ENCODE data around the gene KRTAP5-8.

DNA sequence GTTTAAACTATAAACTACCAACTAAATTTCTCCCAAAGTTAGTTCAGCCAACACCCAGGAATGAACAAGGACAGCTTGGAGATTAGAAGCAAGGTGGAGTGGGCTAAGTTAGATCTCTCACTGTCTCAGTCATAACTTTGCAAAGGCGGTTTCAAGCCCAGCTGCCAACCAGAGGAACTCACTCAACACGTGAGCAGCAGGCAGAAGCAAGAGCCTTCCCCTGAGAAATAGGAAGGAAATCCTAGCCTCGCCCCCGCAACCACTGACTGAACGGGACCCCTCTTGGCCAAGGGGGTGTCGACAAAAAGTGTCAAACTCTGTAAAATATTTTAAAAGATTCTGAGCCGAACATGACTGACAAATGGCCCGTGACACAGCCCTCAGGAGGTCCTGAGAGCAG is 6.0 kb downstream of the KRTAP5-8 start:
- TF ChIP-seq, protein P1, sequence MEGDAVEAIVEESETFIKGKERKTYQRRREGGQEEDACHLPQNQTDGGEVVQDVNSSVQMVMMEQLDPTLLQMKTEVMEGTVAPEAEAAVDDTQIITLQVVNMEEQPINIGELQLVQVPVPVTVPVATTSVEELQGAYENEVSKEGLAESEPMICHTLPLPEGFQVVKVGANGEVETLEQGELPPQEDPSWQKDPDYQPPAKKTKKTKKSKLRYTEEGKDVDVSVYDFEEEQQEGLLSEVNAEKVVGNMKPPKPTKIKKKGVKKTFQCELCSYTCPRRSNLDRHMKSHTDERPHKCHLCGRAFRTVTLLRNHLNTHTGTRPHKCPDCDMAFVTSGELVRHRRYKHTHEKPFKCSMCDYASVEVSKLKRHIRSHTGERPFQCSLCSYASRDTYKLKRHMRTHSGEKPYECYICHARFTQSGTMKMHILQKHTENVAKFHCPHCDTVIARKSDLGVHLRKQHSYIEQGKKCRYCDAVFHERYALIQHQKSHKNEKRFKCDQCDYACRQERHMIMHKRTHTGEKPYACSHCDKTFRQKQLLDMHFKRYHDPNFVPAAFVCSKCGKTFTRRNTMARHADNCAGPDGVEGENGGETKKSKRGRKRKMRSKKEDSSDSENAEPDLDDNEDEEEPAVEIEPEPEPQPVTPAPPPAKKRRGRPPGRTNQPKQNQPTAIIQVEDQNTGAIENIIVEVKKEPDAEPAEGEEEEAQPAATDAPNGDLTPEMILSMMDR (IDR thresholded peaks at IDR 0.05) = no peak
- no peak for TF ChIP-seq POLR2AphosphoS5 (IDR thresholded peaks at IDR 0.05; ENCODE audit: insufficient read depth in 1 of 2, low read depth in 1 of 2)
